CD4-positive, alpha-beta T cell treated with Interleukin-21 for 1 hour (primary cell): ENCODE measurements around the gene CACNA1I.

Source experiments
- DNase-seq: peaks from one replicate; pipeline ENCODE4 v3.0.0-alpha.2; 2020

CACNA1I gene

DNA sequence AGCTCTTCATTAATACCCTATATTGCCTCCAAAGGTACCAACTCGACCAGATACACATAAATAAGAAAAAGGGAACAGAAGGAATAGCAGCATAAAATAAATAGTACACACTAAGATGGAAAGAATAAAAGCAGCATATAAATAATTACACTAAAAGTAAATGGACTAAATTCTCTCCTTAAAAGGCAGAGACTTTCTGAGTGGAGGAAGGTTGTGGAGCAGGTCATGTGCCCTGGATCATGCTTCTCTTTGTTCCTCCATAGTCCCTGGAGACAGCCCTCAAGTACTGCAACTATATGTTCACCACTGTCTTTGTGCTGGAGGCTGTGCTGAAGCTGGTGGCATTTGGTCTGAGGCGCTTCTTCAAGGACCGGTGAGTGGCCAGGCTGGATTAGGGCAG, 101.4 kb downstream of the CACNA1I start:
- DNase-seq, result no peak

DNA sequence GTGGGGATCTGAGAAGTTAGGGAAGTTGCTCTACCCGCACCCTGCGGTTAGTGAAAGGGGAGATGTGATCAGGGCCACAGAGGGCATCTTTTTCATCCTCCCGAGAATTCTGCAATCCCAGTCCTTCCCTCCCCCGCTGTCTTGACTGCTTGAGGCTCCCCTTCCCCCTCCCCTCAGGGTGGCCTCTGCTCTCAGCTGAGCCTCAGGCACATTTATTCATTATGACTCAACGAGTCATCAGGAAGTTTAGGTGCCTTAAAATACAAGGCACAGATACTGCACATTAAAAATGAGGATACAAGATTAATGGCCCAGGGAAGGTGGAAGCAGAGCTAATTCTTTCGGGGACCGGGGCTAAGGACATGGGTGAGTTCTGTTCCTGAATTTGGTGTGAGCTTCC, 104.0 kb downstream of the CACNA1I start:
- DNase-seq, result no peak

DNA sequence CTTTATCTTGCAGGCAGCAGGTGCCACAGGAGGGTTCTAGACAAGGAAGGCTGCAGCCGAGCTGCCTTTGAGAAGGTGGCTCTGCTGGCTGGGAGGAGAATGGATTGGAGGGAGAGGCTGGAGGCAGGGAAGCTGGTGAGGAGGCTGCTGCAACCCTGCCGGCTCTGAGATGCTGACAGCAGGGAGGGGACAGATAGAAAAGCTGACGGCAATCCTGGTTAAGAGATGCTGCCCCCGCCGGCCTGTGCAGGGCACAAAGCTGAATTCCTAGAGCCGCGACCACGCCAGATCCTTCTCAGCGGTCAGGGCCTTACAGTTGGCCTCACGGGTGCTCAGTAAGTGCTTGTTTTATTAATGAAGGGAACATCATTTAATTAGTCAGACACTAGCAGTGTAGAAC, 105.4 kb downstream of the CACNA1I start:
- DNase-seq, result no peak

DNA sequence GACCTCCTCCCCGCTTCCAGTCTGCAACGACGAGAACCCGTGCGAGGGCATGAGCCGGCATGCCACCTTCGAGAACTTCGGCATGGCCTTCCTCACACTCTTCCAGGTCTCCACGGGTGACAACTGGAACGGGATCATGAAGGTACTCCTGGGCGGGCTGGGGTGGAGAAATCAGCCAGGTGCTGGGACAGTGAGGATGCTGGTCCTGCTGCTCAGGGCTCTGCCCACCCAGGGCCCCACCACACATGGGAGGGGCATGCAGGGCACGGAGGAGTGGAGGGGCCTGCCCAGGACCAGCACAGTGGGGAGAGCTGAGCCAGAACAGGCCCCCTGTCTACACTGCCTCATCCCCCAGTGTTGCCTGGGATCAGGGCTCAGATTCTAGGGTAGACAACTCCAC, 107.4 kb downstream of the CACNA1I start:
- DNase-seq, result no peak

DNA sequence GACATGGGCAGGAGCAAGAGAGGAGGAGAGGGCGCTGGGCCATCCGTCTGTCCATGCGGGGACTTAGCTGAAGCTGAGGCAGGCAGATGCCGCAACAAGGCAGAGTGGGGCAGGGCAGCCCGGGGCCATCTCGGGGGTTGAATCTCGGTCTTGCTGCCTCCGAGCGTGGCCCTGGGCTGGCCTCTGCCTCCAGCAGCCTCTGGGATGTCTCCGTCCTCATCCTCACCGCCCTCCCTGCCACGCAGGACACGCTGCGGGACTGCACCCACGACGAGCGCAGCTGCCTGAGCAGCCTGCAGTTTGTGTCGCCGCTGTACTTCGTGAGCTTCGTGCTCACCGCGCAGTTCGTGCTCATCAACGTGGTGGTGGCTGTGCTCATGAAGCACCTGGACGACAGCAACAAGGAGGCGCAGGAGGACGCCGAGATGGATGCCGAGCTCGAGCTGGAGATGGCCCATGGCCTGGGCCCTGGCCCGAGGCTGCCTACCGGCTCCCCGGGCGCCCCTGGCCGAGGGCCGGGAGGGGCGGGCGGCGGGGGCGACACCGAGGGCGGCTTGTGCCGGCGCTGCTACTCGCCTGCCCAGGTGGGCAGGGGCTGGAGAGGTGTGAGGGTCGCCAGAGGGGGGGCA, 108.4 kb downstream of the CACNA1I start:
- no peak for DNase-seq

DNA sequence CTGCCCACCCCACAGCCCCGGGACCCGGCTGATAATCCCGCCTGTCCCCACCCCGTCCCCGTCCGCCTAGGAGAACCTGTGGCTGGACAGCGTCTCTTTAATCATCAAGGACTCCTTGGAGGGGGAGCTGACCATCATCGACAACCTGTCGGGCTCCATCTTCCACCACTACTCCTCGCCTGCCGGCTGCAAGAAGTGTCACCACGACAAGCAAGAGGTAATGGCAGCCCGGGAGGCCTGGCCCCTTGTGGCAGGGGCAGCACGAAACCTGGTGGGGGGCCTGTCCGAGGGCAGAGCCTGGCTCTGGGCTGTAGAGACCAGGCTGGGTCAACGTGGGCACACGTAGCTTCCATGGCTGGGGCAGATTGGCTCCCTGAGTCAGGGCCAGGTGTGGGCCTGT, 109.1 kb downstream of the CACNA1I start:
- no peak for DNase-seq

DNA sequence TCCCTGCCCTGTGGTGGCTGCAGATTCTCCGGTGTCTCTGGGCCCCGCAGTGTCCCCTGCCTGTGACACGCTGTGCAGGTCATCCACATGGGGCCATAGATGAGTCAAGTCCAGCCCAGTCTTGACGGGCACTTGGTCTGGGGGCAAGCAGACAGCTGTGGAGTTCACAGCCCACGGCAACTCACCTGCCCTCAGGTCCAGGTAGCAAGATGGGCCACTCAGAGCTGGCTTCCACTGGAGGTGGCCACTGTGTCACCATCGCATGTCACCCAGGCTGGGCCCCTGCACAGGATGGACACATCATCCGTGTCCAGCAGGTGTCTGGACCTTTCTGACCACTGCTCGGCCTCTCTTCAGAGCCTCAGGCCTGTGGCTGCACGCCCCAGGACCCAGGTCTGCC, 109.9 kb downstream of the CACNA1I start:
- DNase-seq, result no peak

DNA sequence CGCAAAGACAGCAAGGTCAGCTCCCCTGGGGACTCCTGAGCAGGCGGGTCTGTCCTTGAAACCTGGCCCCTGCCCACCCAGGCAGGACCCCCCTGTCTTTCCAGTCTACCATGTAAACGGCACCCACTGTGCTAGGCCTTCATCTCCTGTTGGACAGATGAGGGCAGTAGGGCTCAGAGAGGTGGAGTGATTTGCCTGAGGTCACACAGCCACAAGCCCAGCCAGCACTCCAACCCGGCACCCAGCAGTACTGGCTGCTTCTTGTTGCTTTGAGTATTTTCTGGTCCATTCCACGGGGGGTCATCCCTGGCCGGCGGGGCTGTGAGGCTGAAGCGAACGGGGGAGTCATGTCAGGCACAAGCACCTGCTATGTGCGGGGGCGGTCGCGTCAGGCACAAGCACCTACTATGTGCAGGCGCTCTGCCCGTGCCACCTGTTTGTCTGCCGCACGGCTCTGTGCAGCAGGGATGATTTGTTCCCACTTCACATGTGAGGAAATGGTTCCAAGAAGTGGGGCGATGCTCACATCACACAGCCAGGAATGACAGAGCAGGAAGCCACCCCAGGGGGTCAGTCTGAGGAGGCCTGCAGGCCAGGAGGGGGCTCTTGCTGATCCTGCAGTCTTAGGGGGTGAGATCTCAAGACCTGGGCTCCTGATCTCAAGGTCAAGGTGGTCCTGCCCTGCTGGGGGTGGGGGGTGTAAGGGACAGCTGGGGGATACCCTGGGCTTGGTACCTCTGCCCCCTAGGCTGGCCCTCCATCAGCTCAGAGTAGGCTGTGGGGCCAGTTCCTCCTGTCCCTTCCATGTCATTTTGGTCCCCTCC, 110.7 kb downstream of the CACNA1I start:
- no peak for DNase-seq

DNA sequence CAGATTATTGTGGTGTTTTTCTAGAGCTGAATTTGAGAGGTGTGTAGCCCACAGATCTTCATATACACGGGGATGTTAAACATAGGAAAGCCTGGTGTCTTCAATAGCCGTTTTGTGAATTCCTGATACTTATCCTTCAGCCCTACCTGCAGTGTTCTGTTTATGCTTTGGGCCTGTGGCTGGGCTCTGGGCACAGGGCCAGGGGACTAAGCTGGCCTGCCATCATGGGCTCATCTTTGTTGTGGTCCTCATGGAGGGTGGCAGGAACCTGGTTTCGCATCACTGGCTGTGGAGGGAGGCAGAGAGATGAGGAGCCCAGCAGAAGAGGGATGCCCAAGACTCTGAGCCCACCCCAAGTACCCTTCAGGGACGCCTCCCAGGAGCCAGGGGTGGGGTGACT, 112.4 kb downstream of the CACNA1I start:
- DNase-seq, result no peak

DNA sequence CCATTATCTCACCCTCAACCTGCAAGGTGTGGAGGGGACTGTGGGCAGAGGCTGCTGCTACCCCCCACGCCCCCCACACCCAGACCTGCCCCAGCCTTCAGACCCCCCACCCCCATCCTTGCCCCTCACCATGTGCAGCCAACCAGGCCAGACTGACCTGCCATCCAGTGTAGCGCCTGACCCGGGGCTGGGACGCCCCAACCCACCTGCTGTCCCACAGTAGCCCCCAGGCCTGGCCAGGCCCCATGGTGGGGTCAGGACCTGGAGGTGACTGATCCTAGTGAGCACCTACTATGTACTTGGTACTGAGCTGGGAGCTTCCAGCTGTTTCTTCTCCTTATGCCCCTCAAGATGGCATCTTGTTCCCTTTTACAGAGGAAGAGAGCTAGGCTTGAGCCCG, 113.1 kb downstream of the CACNA1I start:
- no peak for DNase-seq

DNA sequence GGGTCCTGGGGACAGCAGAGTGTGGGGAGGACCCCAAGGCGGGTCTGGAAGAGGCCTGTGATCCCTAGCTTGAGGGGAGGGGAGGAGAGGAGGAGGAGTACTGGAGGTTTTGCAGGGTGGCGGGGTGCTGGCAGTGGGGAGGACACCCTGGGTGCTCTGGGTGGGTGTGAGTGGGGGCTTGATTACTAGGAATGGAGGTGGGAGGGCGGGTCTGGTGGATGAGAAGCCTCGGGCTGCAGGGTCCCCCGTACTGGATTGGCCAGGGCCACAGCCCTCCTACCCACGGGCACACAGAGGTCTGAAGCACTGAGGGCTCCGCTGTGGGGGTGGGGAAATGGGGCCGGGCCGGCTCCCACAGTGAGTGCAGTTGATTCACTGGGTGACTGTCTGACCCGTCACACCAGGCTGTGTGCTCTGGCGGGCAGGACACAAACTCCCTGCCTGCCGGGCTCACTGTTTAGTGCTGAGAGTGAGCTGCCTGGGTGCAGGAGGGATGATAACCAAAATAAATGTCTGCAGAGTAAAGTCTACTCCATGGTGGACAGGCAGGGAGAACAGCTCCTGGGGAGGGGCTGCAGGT, 114.2 kb downstream of the CACNA1I start:
- DNase-seq, result no peak

DNA sequence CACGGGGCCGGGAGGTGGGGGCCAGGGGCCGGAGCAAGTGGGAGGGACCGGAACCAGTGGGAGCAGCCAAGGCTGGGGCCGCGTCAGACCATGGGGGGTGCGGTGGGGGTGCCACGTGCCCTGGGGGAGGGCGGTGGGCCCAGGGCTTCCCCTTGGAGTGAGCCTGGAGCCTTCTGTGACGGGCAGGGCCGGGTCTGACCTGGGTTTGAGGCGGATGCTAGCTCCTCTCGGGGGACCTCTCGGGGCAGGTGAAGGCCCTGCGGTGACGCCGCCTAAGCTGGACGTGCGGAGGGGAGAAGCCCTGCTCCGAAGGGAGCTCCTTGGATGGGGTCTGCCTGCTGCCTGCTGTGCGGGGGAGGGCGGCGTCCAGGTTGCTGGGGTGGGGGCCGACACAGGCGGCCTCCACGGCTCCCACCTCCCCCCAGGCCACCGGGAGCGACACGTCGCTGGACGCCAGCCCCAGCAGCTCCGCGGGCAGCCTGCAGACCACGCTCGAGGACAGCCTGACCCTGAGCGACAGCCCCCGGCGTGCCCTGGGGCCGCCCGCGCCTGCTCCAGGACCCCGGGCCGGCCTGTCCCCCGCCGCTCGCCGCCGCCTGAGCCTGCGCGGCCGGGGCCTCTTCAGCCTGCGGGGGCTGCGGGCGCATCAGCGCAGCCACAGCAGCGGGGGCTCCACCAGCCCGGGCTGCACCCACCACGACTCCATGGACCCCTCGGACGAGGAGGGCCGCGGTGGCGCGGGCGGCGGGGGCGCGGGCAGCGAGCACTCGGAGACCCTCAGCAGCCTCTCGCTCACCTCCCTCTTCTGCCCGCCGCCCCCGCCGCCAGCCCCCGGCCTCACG, 115.0 kb downstream of the CACNA1I start:
- no peak for DNase-seq

DNA sequence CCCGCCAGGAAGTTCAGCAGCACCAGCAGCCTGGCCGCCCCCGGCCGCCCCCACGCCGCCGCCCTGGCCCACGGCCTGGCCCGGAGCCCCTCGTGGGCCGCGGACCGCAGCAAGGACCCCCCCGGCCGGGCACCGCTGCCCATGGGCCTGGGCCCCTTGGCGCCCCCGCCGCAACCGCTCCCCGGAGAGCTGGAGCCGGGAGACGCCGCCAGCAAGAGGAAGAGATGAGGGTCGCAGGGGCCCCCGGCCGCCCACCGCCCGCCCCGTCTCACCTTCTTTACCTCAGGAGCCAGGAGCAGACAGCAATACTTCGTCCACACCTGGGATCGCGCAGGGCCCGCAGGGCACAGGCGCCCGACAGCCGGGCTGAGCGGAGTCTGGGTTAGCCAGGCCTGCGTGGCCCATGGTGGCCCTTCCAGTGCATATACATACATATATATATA, 115.6 kb downstream of the CACNA1I start:
- no peak for DNase-seq

DNA sequence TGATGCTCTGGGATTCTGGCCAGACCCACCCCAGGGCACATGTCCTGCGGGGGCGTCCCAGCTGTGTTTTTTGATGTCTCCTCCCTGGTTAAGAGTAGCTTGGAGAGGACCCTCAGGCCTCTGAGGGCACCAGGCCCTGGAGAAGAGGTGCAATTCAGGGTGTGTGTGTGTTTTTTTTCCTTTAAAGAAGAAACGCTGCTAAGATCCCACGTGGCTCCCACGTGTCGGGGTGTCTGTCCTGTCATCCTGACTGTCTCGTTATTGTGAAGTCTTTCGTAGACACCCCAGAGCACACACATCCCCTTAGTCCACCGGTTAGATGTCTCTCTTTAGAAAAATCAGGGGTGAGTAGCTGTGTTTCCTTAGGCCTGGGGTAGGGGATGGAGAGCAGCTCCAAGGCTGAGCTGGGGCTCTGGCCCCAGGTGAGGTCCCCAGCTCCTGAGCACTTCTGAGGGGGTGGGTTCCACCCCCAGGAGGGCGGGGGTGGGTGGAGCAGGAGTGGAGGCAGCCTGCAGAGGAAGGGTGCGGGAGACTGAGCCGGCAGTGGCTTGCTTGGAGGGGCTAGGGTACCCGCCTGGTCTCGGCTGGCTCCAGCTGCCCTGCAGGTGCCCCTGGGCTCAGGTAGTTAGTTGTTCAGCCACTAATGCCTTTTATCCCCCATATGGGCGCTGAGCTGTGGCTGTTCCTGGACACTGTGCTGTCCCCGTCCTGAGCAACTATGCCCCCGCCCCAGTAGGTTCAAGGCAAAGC, 116.4 kb downstream of the CACNA1I start:
- no peak for DNase-seq

DNA sequence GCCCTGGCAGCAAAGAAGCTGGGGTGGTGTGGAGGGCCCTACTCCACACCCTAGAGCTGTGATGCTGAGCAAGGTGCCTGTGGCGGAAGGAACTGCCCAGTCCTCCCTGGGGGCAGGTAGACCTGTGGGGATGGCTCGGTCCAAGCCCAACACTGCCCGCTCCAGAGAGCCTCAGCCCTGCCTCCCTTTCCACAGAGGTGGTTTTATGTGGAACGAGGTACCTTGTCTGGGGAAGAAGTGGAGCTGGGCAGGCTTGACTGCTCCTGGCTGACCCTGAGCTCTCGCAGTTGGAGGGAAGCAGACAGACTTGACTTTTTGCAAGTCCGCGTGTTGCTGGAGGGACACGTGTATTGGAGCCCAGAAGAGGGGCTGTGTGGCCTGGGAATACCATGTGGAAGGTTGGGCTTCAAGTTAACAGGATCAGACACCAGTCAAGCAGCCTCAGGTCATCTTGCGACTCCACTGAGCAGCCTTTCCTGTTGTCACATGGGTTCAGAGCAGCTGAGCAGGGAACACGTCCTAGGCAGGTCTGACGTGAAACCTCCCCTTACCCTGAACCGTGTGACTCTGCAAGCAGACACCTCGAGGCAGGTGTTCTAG, 117.7 kb downstream of the CACNA1I start:
- DNase-seq, result no peak

DNA sequence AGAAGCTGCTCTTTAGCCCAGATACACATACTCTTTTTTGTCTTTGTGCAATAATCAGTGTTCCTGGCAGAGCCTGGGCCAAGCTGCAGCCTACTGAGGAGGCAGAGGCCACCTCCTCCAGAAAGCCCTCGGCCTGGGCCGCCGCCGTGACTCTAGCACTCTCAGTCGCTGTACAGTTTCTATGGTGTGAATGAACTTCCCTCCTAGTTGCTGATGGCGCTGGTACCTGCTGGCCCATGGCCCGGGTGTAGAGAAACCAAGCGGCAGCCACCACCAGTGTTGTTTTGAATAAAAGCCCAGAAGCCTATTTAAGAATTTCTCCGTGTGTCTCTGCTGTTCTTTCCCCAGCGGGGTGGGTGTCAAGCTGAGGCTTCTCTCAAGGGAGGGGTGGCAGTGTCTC, 118.9 kb downstream of the CACNA1I start:
- no peak for DNase-seq

DNA sequence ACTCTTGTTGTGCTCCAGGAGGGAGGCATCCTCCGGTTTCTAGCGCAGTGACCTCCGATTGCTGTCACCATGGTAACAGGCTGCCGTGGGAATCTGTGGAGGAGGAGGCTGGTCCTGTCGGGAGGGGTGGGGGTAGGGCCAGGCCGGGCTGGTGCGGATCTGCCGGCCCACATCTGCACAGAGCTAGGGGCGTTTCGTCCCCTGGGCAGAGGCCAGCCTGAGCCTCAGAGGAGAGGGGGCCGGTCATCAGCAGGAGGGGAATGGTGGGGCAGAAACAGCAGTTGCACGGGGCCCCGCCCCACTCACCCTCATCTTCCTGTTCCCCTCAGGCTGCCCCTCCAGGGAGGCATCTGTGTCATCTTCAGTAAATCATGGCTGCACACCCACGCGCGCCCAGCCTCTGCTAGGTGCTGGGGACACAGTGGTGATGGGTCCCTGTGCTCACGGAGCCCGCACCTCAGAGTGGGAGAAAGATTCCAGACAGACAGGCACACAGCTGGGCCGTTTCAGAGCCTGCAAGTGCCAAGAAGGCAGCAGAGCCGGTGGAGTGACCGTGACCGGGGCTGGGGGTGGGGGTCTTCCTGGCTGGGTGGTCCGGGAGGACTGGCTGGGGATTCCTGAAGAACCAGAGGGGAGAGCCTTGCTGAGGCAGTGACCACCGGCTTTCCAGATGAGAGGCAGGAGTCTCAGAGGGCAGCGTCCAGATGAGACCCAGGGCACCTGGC, 120.5 kb downstream of the CACNA1I start:
- DNase-seq, result no peak

DNA sequence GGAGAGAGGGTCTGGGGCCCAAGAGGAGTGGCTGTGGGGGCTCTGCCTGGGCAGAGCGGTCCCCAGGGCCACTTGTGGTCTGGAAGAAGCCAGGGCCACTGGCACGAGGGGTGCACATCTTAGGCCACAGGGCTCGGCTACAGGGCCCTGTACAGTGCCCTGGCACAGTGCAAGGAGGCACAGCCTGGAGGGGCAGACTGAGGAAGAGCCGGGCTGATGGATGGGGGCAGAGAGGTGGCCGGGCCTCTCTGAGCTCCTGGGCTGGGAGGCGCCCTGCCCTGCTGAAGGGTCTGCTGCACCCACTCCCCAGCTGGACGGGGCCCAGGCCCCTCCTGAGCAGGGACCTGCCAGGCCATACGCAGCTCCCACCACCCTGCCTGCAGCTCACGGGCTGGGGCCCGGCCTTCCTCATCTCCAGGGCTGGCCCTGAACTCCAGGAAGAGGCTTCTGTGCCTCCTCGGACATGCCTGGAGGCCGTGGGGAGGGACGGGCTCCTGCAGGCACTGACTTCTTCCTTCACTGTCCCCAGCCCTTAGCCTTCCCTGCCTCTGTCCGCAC, 123.5 kb downstream of the CACNA1I start:
- DNase-seq, result no peak

DNA sequence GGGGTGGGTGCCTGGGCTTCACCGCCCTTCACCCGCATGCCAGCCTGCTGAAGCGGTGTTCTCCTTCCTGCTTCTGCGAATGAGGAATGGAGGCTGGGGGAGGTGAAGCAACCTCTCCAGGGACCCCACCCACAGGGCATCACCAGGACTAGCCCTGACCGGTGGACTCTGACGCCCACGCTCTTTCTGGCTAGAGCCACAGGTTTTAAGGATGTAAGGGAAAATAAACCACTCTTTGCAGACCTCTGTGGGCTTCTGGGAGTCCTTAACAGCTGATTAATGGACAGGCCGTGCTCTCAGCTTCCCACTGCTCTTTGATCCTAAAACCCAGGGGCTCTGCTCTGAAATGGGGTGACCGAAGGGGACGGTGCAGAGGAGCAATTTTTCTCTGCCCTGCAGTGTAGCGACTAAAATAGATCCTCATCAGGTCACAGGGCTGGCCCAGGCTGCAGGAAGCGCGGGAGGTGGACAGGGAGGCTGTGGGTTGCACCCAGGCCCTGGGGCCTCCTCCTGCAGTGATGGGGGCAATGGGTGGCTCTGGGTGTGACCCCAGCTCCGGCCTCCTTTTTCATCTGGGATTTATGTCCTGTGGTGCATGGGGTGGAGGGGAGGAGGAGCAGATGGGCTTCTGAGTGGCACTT, 127.4 kb downstream of the CACNA1I start:
- no peak for DNase-seq

DNA sequence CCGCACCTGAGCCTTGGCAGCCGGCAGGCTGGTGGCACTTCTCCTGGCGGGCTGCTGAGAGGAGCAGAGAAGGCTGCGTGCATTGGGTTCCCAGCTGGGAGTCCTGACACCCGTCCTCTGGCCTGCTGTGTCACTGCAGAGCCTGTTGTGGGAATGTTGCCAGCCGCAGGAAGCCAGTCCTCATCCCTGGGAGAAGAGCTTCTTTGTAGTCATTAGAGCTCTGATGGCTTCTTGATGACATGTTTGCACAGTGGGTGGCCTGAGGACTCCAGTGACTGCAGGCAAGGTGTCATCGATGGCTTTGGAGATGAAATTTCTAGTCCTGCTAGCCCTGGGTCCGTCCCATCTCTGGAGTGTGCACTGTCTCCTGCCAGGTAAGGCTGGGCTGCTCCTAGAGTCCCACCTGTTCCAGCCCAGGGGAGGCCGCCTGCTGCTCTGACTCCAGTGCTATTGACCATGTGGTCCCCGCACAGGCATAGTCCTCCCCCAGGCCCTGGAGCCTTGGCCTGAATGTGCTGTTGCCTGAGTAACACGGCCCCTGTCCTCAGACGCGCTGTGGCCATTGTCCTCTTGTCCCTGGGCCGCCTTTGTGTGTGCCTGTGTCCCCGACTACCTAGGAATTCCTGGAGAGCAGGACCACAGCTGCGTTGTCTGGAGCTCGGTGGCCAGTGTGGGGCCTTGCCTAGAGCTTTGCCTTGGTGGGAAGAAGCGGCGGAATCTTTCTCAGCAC, 129.2 kb downstream of the CACNA1I start:
- no peak for DNase-seq
